ENCODE data around the gene CYP2R1.

CYP2R1 gene

GRCh38 chr11:14835496-14836492, 56.2 kb downstream of the CYP2R1 start:
- DNase-seq (ENCODE audit: low read depth in 1 of 2, low spot score in 1 of 2) = no peak

Data from stimulated activated CD4-positive, alpha-beta T cell treated with anti-CD3 and anti-CD28 coated beads, Interleukin-15, amount 100 ng/mL, for 1 hour (primary cell).